B cell (primary cell): ENCODE data around the gene PRCC. TPM values are rescaled to one million over a fixed set of nuclear protein-coding genes. Genes with fewer than 3 reads are reported as not detected.

Source experiments
- ATAC-seq: fragments of 200-7000 bp; cut with Tn5 transposase; one replicate; pipeline ENCODE4 v1.10.0; 2021; ENCODE audit warnings: low read depth, mild to moderate bottlenecking, moderate number of reproducible peaks, moderate library complexity
- CTCF ChIA-PET: fragments of 350-600 bp; sonication (Branson Sonifier 250); formaldehyde crosslinking; loops from one replicate; lab custom pipeline; 2021; ENCODE audit warnings: antibody characterized with exemption, inconsistent platforms; lab: Charles Lee
- POLR2A ChIA-PET: fragments of 350-600 bp; sonication (Branson Sonifier 250); formaldehyde crosslinking; loops from one replicate; lab custom pipeline; 2021; ENCODE audit warnings: antibody characterized with exemption; lab: Charles Lee
- DNase-seq: peaks from one replicate; pipeline ENCODE4 v3.0.0; 2013
- H2AFZ ChIP-seq: 2 replicates; pipeline ENCODE4 v1.6.1; 2012; ENCODE audit warnings: mild to moderate bottlenecking, low read depth, low read length; ENCODE audit not compliant: insufficient read depth, poor library complexity, severe bottlenecking
- H3K27ac ChIP-seq, 2 donors: 1 replicate in 1 of 2; 2 replicates in 1 of 2; pipeline ENCODE4 v1.5.1; 2012 to 2013; ENCODE audit warnings: low read length in 2 of 2, mild to moderate bottlenecking in 2 of 2, moderate library complexity in 1 of 2
- H3K27me3 ChIP-seq, 4 experiments: fragments of 200-600 bp in 1 of 4; sonication (generic) in 1 of 4; replicated peaks in 1 of 4; 1 replicate in 2 of 4; 2 replicates in 2 of 4; pipeline versions ENCODE4 v1.6.1 to v1.7.0; 2013 to 2016; ENCODE audit warnings: low read length in 3 of 4, mild to moderate bottlenecking in 2 of 4, mixed read lengths in 1 of 4, moderate library complexity in 1 of 4; ENCODE audit not compliant: insufficient read depth in 4 of 4, control insufficient read depth in 3 of 4; ENCODE audit errors: control extremely low read depth in 1 of 4
- H3K36me3 ChIP-seq, 2 experiments: replicated peaks in 1 of 2; 1 replicate in 1 of 2; 2 replicates in 1 of 2; pipeline versions ENCODE4 v1.6.1 to v1.7.1; 2013; ENCODE audit warnings: low read length in 1 of 2; ENCODE audit not compliant: insufficient read depth in 2 of 2, control insufficient read depth in 1 of 2; ENCODE audit errors: control extremely low read depth in 1 of 2, extremely low read depth in 1 of 2
- H3K4me1 ChIP-seq, 2 donors: fragments of 200-600 bp in 1 of 2; sonication (generic) in 1 of 2; 1 replicate in 1 of 2; 2 replicates in 1 of 2; pipeline versions ENCODE4 v1.5.1 to v1.6.1; 2013 to 2017; ENCODE audit warnings: low read length in 2 of 2; ENCODE audit not compliant: control insufficient read depth in 2 of 2, insufficient read depth in 2 of 2
- H3K4me2 ChIP-seq: replicated peaks from 2 replicates; pipeline ENCODE3; 2012; ENCODE audit warnings: mild to moderate bottlenecking, low read depth, low read length; ENCODE audit not compliant: poor library complexity, severe bottlenecking
- H3K4me3 ChIP-seq, 5 experiments: fragments of 200-600 bp in 1 of 5; sonication (generic) in 1 of 5; 1 replicate in 3 of 5; 2 replicates in 2 of 5; pipeline versions ENCODE4 v1.5.1 to v1.7.0; 2011 to 2016; ENCODE audit warnings: low read length in 4 of 5, mild to moderate bottlenecking in 4 of 5, low read depth in 2 of 5, control low read depth in 1 of 5, moderate library complexity in 1 of 5; ENCODE audit not compliant: insufficient read depth in 1 of 5; ENCODE audit errors: control extremely low read depth in 1 of 5, extremely low read depth in 1 of 5
- H3K79me2 ChIP-seq: fragments of 200-600 bp; sonication (generic); one replicate; pipeline ENCODE4 v1.6.0; 2016; ENCODE audit warnings: low read length; ENCODE audit not compliant: control insufficient read depth, insufficient read depth
- H3K9ac ChIP-seq: fragments of 200-600 bp; sonication (generic); 2 replicates; pipeline ENCODE4 v1.6.1; 2017; ENCODE audit warnings: mild to moderate bottlenecking, low read length, moderate library complexity
- H3K9me3 ChIP-seq, 3 donors: one replicate each; pipeline versions ENCODE4 v1.6.1 to v1.7.1; 2013; ENCODE audit warnings: low read length in 2 of 3; ENCODE audit not compliant: control insufficient read depth in 2 of 3, insufficient read depth in 1 of 3; ENCODE audit errors: control extremely low read depth in 1 of 3
- H4K20me1 ChIP-seq: 2 replicates; pipeline ENCODE4 v1.6.0; 2012; ENCODE audit warnings: mild to moderate bottlenecking, low read length; ENCODE audit not compliant: insufficient read depth, control insufficient read depth, poor library complexity, severe bottlenecking
- H3K27ac Mint-ChIP-seq: one replicate; pipeline ENCODE4 v1.8.0; 2021; ENCODE audit warnings: mixed read lengths
- H3K27me3 Mint-ChIP-seq: one replicate; pipeline ENCODE4 v1.8.0; 2021; ENCODE audit warnings: mixed read lengths
- H3K4me1 Mint-ChIP-seq: one replicate; pipeline ENCODE4 v1.8.0; 2021; ENCODE audit warnings: mixed read lengths
- H3K4me3 Mint-ChIP-seq: one replicate; pipeline ENCODE4 v1.8.0; 2021; ENCODE audit warnings: mixed read lengths
- H3K9me3 Mint-ChIP-seq: one replicate; pipeline ENCODE4 v1.8.0; 2022; ENCODE audit warnings: mixed read lengths; ENCODE audit not compliant: insufficient read depth
- EZH2 ChIP-seq: IDR thresholded peaks from 2 replicates; pipeline ENCODE4 v1.6.1; 2012; ENCODE audit warnings: borderline replicate concordance, low read depth, mild to moderate bottlenecking, moderate library complexity, low read length; ENCODE audit not compliant: insufficient read depth, poor library complexity, severe bottlenecking
- WGBS: methylation state at CpG from one replicate; pipeline ENCODE4 v1.1.5; 2013; ENCODE audit warnings: missing lambda C conversion rate; ENCODE audit not compliant: insufficient coverage; 5-methylcytosine and 5-hydroxymethylcytosine counted together
- intact Hi-C: fragments of 100-400 bp; cut with micrococcal nuclease; formaldehyde crosslinking; loops from one replicate; pipeline ENCODE4 v1.10.0; 2022
- polyA plus RNA-seq: library from polyadenylated mRNA; depleted of rRNA; stranded (reverse); fragments of >200 nt; gene quantifications from 2 replicates; pipeline ENCODE4 v1.2.3, GENCODE V29; 2012
- total RNA-seq, 2 donors: library from RNA; stranded (reverse); fragments of 120-200 nt in 1 of 2; gene quantifications; 1 replicate in 1 of 2; 2 replicates in 1 of 2; pipeline versions ENCODE4 v1.2.3 to v1.2.4, GENCODE V29; 2013 to 2022
- TF ChIP-seq, protein P1 (sequence below): fragments of 200-600 bp; IDR thresholded peaks from one replicate; pipeline ENCODE4 v1.8.0; 2022; ENCODE audit warnings: antibody characterized with exemption, mild to moderate bottlenecking

The PRCC gene
- total and polyA plus RNA-seq, 2 donors (not counting 1 experiment from before 2014, with no cell fraction given) = 55.7 to 83.4 TPM

- intact Hi-C loops = no loop called here
- POLR2A ChIA-PET = no interaction called here
- Histone ChIP-seq H3K36me3 (peaks cover 0 to 22% of the 10 kb centered on the region in 2 experiments), H3K27me3 (no peaks in the 10 kb centered on the region), H3K9ac (no peak overlapping the region), H3K79me2 (no peaks in the 10 kb centered on the region), H3K4me1 (peaks cover 0 to 6% of the 10 kb centered on the region in 2 donors), H3K27ac (no peak overlapping the region), H3K4me3 (no peak overlapping the region), H4K20me1 (no peaks in the 10 kb centered on the region), H3K9me3 (no peaks in the 10 kb centered on the region), H3K4me2 (no peak overlapping the region), H2AFZ (no peak overlapping the region)
- DNase-seq = no peak
- Mint-ChIP-seq H3K4me1 (peaks cover 4% of the 10 kb centered on the region), H3K27ac (no peak overlapping the region), H3K4me3 (no peak overlapping the region), H3K27me3 (no peaks in the 10 kb centered on the region), H3K9me3 (no peaks in the 10 kb centered on the region)
- WGBS = 60% methylated on average over 6 of the region's 6 CpGs
- ATAC-seq = no peak
- TF ChIP-seq, protein P1, sequence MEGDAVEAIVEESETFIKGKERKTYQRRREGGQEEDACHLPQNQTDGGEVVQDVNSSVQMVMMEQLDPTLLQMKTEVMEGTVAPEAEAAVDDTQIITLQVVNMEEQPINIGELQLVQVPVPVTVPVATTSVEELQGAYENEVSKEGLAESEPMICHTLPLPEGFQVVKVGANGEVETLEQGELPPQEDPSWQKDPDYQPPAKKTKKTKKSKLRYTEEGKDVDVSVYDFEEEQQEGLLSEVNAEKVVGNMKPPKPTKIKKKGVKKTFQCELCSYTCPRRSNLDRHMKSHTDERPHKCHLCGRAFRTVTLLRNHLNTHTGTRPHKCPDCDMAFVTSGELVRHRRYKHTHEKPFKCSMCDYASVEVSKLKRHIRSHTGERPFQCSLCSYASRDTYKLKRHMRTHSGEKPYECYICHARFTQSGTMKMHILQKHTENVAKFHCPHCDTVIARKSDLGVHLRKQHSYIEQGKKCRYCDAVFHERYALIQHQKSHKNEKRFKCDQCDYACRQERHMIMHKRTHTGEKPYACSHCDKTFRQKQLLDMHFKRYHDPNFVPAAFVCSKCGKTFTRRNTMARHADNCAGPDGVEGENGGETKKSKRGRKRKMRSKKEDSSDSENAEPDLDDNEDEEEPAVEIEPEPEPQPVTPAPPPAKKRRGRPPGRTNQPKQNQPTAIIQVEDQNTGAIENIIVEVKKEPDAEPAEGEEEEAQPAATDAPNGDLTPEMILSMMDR = no peak
- TF ChIP-seq EZH2 = no peak
- CTCF ChIA-PET = interaction anchor here (0.7 to 1.0 kb wide), 2 partner anchors 8 to 38 kb away, joined by 3 read pairs; no protein-coding TSS in a partner anchor
These were observed 37.4 kb downstream of the PRCC start for GRCh38 chr1:156804572-156805243.

DNA sequence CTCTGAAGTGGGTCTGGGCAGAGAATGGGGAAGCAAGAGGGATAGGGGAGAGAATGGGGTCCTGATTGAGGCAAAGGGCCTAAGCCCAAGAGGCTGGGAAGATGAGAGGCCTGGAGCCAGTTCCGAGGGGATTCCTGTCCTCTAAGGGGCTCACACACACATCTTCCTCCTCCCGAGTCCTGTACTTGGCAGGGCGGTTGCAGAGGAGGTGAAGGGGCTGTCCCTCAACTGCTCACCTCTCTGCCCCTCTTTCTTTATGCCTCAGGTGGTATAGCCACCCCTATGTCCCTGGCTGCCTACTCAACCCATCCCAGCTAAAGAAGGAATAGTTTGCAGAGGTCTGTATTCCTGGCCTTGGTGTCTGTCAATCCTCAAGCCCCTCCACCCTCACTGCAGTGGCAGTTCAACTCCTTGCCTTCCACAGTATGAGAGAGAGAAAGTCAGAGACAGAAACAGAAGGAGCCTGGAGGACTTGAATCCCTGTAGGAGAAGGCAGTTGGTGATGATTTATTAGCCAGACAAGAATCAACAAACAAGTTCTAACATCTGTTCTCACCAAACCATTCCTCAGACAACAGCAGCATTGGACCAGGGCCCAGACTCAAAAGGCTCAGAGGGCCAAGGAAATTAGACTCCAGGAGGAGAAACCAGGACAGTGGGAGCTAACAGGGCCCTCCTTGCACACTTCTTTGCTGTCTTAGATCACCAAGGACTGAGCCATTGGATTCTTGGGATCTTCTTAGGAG lies 38.6 kb downstream of the PRCC start:
- no peak overlapping the region for H3K27ac ChIP-seq

More for the DNA sequence above, 38.6 kb downstream of the PRCC start:
- Histone ChIP-seq H3K9me3 (no peaks in the 10 kb centered on the region), H3K79me2 (no peaks in the 10 kb centered on the region), H2AFZ (no peak overlapping the region), H3K4me2 (no peak overlapping the region), H3K9ac (no peak overlapping the region), H3K36me3 (peaks cover 0 to 10% of the 10 kb centered on the region in 2 experiments), H3K4me1 (peaks cover 0 to 6% of the 10 kb centered on the region in 2 donors), H3K4me3 (no peak overlapping the region), H3K27me3 (no peaks in the 10 kb centered on the region), H4K20me1 (no peaks in the 10 kb centered on the region)
- no CpG with 5 or more reads among the region's 3 CpGs for WGBS
- ChIA-PET CTCF (interaction anchor here (1.0 kb wide), 1 partner anchor 9 kb away, joined by 3 read pairs; no protein-coding TSS in a partner anchor), POLR2A (no interaction called here)
- TF ChIP-seq, protein P1 = no peak
- no peak for TF ChIP-seq EZH2
- no peaks in the 10 kb centered on the region for H3K9me3 Mint-ChIP-seq
- H3K27ac Mint-ChIP-seq = no peak overlapping the region
- H3K4me1 Mint-ChIP-seq = peaks cover 4% of the 10 kb centered on the region
- no peaks in the 10 kb centered on the region for H3K27me3 Mint-ChIP-seq
- no peak for DNase-seq
- intact Hi-C loops = no loop called here
- no peak for ATAC-seq
- H3K4me3 Mint-ChIP-seq = no peak overlapping the region
